ENCODE measurements around the gene PPP2R1B. TPM values are rescaled to one million over a fixed set of nuclear protein-coding genes. Genes with fewer than 3 reads are reported as not detected.
"Not testable (repeated sequence)": the region's sequence is repeated elsewhere in the genome, so short reads cannot be mapped to it uniquely, and the experiment has no call there.

Gene PPP2R1B
- total RNA-seq, 1 experiment from 2014 or later, result 27.3 TPM

- ChIA-PET CTCF (interaction anchor here (0.6 kb wide), 3 partner anchors 175 to 587 kb away, joined by 3 read pairs; no protein-coding TSS in a partner anchor), POLR2A (interaction anchor here (0.8 to 1.9 kb wide), 2 partner anchors 9 to 19 kb away, joined by 3 to 8 read pairs; partner anchors contain the start of gene PPP2R1B)
- H3K27ac Mint-ChIP-seq (ENCODE audit: low read depth, unreplicated experiment), result no peak overlapping the region
- no TSS peak for BruUV-seq (replicated peaks)
- DNase-seq (ENCODE audit: unreplicated experiment), result no peak
- no peaks in the 10 kb centered on the region for H3K27me3 Mint-ChIP-seq (ENCODE audit: insufficient read depth, unreplicated experiment)
- peaks cover 6% of the 10 kb centered on the region for H3K4me1 Mint-ChIP-seq (ENCODE audit: insufficient read depth, unreplicated experiment)
- TF ChIP-seq CTCF (IDR thresholded peaks at IDR 0.05; ENCODE audit: unreplicated experiment), result no peak
- H3K4me3 Mint-ChIP-seq (ENCODE audit: unreplicated experiment), result no peak overlapping the region
- no peaks in the 10 kb centered on the region for H3K9me3 Mint-ChIP-seq (ENCODE audit: unreplicated experiment)
- peaks cover 21% of the 10 kb centered on the region for H3K36me3 Mint-ChIP-seq (ENCODE audit: insufficient read depth, unreplicated experiment)
- intact Hi-C loops (cut with micrococcal nuclease), result no loop called here
Observed at GRCh38 chr11:111785886-111786412, 19.8 kb upstream of the PPP2R1B start.

GRCh38 chr11:111785076-111785475 lies 18.9 kb upstream of the PPP2R1B start:
- POLR2A ChIA-PET, result interaction anchor here (1.9 kb wide), 1 partner anchor 18 kb away, joined by 8 read pairs; the partner anchor contains the start of gene PPP2R1B
- H3K4me3 Mint-ChIP-seq (ENCODE audit: unreplicated experiment), result no peak overlapping the region
- H3K36me3 Mint-ChIP-seq (ENCODE audit: insufficient read depth, unreplicated experiment), result peaks cover 21% of the 10 kb centered on the region
- CTCF ChIA-PET, result no interaction called here
- no peaks in the 10 kb centered on the region for H3K27me3 Mint-ChIP-seq (ENCODE audit: insufficient read depth, unreplicated experiment)
- intact Hi-C loops (cut with micrococcal nuclease), result no loop called here
- H3K27ac Mint-ChIP-seq (ENCODE audit: low read depth, unreplicated experiment), result no peak overlapping the region
- H3K9me3 Mint-ChIP-seq (ENCODE audit: unreplicated experiment), result no peaks in the 10 kb centered on the region
- peaks cover under 1% of the 10 kb centered on the region for H3K4me1 Mint-ChIP-seq (ENCODE audit: insufficient read depth, unreplicated experiment)
- no peak for DNase-seq (ENCODE audit: unreplicated experiment)
- no peak for TF ChIP-seq CTCF (IDR thresholded peaks at IDR 0.05; ENCODE audit: unreplicated experiment)
- BruUV-seq (replicated peaks), result no TSS peak

DNA sequence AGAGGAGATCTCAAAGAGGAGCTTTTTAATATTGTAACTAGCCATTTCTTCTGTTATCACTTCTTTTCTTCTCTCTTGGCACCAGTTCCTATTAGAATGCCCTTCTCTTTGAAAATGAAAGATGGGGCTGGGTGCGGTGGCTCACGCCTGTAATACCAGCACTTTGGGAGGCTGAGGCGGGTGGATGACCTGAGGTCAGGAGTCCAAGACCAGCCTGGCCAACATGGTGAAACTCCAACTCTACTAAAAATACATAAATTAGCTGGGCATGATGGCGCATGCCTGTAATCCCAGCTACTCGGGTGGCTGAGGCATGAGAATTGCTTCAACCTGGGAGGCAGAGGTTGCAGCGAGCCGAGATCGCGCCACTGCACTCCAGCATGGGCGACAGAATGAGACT lies 18.1 kb upstream of the PPP2R1B start:
- H3K9me3 Mint-ChIP-seq (ENCODE audit: unreplicated experiment), result not testable (repeated sequence)
- CTCF ChIA-PET, result interaction anchor here (0.6 to 1.2 kb wide), 4 partner anchors 14 to 197 kb away, joined by 3 to 5 read pairs (median 3); no protein-coding TSS in a partner anchor

DNA sequence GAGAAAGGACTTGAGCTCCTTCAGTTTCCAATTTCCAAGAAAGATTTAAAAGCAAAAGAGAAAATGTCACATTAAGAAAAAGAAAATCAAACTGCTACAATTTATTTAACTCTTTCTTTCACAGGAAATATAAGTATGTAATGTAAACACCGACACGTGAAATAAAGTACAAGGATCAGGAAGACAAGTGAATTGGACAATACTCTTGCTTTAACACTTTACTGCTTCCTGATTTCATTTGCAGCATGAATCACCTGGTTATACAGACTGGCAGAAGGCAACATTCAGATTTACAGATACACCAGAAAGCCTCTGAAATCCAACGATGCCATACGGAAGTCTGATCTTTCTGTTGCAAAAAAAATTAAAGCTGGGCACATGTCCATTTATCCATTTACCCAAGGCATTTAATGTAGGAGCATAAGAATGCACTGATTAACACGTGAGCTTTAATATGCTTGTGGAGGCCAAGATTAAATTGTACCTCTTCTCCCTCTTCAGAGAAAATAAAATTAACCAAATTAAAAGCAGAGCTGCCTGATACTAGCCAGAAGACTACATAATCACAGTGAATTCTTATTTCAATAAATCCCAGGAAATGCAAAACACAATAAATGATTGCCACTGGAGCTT lies 16.0 kb upstream of the PPP2R1B start:
- CTCF ChIA-PET, result interaction anchor here (0.9 to 1.2 kb wide), 3 partner anchors 15 to 195 kb away, joined by 3 to 4 read pairs (median 4); no protein-coding TSS in a partner anchor
- Mint-ChIP-seq H3K36me3 (ENCODE audit: insufficient read depth, unreplicated experiment) (peaks cover 21% of the 10 kb centered on the region), H3K27ac (ENCODE audit: low read depth, unreplicated experiment) (no peak overlapping the region), H3K27me3 (ENCODE audit: insufficient read depth, unreplicated experiment) (no peaks in the 10 kb centered on the region), H3K4me1 (ENCODE audit: insufficient read depth, unreplicated experiment) (no peaks in the 10 kb centered on the region), H3K9me3 (ENCODE audit: unreplicated experiment) (no peaks in the 10 kb centered on the region), H3K4me3 (ENCODE audit: unreplicated experiment) (no peak overlapping the region)
- POLR2A ChIA-PET, result interaction anchor here (0.7 to 1.2 kb wide), 5 partner anchors 10 to 51 kb away, joined by 3 read pairs; no protein-coding TSS in a partner anchor
- no TSS peak for BruUV-seq (replicated peaks)
- no peak for DNase-seq (ENCODE audit: unreplicated experiment)
- TF ChIP-seq CTCF (IDR thresholded peaks at IDR 0.05; ENCODE audit: unreplicated experiment), result no peak
- intact Hi-C loops (cut with micrococcal nuclease), result no loop called here

More for the DNA sequence above, 18.1 kb upstream of the PPP2R1B start:
- H3K36me3 Mint-ChIP-seq (ENCODE audit: insufficient read depth, unreplicated experiment), result peaks cover 21% of the 10 kb centered on the region
- H3K27ac Mint-ChIP-seq (ENCODE audit: low read depth, unreplicated experiment); H3K27me3 Mint-ChIP-seq (ENCODE audit: insufficient read depth, unreplicated experiment); H3K4me3 Mint-ChIP-seq (ENCODE audit: unreplicated experiment); POLR2A ChIA-PET; H3K4me1 Mint-ChIP-seq (ENCODE audit: insufficient read depth, unreplicated experiment); intact Hi-C loops (cut with micrococcal nuclease); DNase-seq (ENCODE audit: unreplicated experiment); BruUV-seq (replicated peaks): not testable (repeated sequence)

All from MCF 10A (cell line).